Activated CD4-positive, alpha-beta T cell treated with anti-CD3 and anti-CD28 coated beads for 4 hours (primary cell): ENCODE results near the gene GOLGA7B.
"Not testable (repeated sequence)": the region's sequence is repeated elsewhere in the genome, so short reads cannot be mapped to it uniquely, and the experiment has no call there.

Source experiments
- DNase-seq, 2 donors: peaks; one replicate each; pipeline ENCODE4 v3.0.0-alpha.2; 2020

Gene GOLGA7B

GRCh38 chr10:97836446-97836845, 13.2 kb upstream of the GOLGA7B start:
- DNase-seq = no peak

DNA sequence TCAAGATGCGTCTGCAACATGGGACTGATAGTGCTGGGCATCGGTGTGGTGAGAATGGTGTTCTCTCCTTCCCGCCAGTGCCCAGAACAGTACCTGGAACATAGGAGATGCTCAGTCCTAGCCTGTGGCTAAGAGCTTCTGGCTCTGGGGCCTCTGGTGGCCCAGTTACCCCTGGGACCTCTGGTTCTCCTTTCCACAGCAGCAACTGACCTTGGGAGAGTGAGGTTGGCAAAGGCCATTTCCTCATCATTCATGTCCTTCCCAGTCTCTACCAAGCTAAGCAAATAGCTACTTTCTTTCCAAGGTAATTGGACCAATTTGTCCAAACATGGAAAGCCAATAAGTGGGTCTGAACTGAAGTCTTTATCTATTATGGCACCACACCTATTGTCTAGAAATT, 11.6 kb upstream of the GOLGA7B start:
- no peak for DNase-seq

- not testable (repeated sequence) for DNase-seq
These were observed 8.5 kb upstream of the GOLGA7B start for GRCh38 chr10:97841166-97841565.

- DNase-seq = not testable (repeated sequence)
These were observed 7.5 kb upstream of the GOLGA7B start for GRCh38 chr10:97842114-97842513.

DNA sequence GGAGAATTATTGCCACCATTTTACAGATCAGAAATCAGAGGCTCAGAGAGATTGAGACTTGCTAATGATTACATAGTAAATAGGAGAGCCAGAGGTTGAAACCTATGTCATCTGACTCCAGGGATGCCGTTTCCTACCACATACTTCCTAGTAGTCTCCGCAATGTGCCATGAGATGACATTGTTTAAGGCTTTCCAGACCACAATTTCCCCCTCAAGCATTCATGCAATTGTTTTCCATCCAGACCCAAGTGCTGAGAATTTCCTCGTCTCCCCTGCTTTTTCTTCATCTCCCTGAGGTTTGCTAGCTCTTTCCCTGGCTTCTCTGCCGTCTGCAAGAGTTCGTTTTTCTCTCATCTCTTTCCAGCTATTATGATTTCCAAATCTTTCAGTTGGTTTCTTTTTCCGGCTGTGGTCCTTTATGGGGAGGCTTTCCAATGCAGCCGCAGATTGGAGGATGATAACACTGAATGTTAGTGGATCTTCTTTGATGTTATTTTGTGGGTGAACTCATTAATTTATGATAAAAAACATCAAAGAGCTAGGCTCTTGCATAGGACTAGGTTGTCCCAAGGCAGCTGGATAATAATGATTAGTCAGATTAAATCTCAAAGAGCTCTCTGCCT, 6.9 kb upstream of the GOLGA7B start:
- DNase-seq = no peak

GRCh38 chr10:97843281-97843671, 6.4 kb upstream of the GOLGA7B start:
- DNase-seq = no peak

GRCh38 chr10:97843972-97844371, 5.7 kb upstream of the GOLGA7B start:
- DNase-seq = not testable (repeated sequence)

- DNase-seq = no peak
These were observed 5.0 kb upstream of the GOLGA7B start for GRCh38 chr10:97844678-97845077.

DNA sequence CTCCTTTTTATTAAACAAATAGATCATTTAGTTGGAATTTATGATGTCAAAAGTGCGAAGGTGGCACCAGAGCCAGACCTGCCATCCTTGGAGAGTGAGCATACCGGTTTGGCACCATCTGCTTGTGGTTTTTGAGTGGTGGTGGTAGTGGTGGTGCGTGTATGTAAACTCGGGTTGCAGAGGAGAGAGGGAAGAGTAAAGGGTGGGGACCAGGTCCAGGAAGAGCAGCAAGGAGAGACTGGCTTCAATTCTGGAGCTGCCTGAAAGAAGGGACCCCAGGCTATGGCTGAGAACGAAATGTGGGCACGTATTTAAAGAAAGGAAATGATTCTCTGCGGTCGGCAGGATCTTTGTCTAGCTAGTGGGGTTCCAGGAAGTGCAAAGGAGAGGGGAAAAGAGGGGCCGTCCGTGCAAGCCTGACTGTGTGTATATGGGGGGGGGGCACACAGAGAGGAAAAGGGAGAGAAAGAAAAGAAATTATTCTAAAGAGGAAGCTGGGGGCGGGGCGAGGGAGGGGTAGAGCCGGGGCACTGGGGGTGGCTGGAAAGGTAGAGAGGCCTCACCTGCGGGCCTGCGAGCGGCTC, 448 bp upstream of the GOLGA7B start:
- peak in 1 of 2 donors; percentile 39 for DNase-seq

GRCh38 chr10:97850446-97850845, 803 bp downstream of the GOLGA7B start:
- DNase-seq = no peak

DNA sequence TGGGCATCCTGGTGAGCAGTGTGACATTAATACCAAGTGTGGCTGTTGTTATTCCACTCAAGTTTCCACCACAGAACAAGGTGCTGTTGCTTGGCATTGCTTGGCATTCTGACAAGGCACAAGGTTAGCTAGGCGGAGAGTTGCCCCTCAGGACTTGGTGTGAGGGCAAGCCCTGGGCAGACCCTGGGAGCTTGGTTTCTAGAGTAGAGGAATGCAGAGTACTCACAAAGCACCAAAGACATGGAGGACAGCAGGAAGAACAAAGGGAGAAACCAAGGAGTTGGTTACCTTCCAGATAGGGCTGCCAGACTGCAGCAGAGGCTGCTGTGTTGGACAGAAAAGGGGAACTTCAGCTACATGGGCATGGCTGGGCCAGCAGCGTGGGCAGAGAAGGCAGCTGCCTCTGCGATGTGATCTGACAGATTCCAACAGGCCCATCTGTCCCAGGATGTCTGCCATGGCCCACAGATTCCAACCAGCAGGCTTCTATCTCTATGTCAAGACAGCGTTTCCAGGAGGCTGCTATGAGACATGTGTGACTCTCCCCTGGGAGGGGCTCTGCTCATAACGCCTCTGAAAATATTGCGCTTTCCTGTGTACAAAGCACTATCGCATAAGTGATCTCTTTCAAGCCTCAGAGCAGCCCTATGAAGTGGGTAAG, 1.8 kb downstream of the GOLGA7B start:
- peak; percentile 16 to 29 for DNase-seq

DNA sequence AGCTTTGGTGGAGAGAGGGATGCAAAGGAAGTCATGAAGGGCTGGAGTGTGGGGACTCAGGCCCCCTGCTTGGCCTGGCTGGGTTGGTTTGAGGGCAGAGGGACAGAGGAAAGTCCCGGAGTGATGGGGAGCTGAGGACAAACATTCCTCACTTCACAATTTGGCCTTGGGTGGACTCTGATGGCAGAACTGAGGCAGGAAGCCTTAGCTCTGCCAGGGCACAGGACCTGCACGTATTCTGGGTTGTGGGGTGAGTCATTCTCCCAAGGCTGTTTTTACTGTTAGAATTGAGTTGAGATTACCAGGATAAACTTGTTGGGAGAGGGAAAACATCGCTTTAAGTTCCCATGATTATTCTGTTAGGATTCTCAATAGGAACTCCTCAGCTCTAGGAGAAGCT, 2.6 kb downstream of the GOLGA7B start:
- no peak for DNase-seq

DNA sequence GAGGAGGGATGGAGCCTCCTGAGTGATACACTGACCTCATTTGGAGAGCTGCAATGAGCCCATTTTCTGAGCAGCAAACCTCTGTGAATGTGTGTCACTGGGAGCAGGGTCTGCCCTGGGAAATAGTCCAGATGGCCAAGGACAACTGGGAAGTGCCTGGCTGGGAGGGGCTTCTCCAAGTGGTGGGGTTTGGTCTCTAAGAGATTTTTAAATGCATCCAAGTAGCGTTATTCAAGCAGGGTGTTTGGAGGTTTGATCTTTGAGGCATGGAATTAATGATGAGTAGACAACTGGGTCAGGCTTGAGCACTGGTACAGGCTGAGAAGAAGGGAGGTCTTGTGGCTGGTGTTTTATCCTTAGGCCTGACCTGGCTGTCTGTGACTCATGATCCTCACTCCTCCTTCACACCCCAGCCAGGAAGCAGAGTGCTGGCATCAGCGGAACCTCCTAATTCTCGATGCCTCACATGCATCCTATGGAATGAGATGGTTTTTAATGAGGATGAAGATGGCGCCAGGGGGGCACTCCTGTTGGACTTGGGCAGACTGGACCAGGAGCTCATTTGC, 3.3 kb downstream of the GOLGA7B start:
- DNase-seq = no peak

- DNase-seq = no peak
These were observed 5.1 kb downstream of the GOLGA7B start for GRCh38 chr10:97854743-97855142.

DNA sequence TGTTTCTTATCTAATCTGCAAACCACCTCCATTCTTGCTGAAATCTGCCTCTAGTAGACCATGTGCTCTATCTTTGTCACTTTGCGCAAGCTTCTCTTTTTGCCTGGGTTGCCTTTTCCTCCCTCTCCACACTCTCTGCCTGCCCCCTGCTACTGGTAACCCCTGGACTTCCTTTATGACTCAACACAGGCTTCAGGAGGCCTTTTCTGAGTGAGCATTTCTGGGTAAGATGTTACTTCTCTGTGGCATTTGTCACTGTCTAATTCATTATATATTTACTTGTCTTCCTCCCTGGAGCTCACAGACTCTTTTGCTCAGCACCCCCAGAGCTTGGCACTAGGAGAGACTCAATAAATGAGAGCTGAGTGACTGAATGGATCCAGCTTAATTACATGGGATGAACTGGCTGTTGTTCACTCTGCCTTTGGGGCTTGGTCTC, 8.4 kb downstream of the GOLGA7B start:
- DNase-seq = no peak

DNA sequence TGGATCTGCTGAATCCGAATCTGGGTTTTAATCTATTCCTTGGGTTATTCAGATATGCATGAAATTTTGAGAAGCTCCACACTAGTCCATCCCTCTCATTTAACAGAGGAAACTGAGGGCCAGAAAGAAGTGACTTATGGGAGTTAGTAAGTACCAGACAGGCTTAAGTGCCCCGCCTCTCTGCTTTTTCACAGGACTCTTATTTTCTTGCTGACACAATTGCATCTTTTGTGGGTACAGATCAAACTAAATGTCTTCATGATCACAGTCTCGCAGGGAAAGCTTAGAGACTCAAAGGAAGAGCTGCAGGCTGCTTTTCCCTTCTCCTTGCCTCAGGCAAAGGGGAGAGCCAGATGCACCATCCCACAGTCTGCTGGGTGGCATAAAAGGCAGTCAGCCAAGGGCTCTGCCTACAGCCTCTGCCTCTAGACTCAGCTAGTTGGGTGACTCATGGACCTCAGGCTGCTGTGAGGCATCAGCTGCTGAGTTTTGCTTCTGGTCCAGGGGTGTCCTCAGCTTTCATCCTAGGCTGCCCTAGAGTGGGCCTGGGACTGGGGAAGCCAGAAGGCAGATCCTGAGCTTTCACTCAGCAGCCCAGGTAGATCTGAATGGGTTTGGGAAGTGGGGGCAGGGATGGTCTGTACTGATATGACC, 11.6 kb downstream of the GOLGA7B start:
- no peak for DNase-seq

GRCh38 chr10:97861924-97862323, 12.3 kb downstream of the GOLGA7B start:
- no peak for DNase-seq

DNA sequence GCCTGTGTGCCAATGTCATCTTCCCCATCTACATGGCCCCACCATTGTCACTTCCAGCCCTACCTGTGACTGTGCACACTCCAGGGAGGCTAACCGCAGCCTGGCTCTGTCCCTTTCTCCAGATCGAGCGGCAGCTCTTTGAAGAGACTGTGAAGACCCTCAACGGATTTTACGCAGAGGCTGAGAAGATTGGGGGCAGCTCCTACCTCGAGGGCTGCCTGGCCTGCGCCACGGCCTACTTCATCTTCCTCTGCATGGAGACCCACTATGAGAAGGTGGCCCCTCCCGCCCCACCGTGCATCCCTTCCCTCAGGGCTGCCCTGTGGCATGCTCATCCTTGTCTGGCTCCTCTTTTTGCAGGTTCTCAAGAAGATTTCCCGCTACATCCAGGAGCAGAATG, 14.2 kb downstream of the GOLGA7B start:
- no peak for DNase-seq

- DNase-seq = no peak
These were observed 15.8 kb downstream of the GOLGA7B start for GRCh38 chr10:97865488-97865887.

- DNase-seq = no peak
These were observed 17.0 kb downstream of the GOLGA7B start for GRCh38 chr10:97866524-97867219.

DNA sequence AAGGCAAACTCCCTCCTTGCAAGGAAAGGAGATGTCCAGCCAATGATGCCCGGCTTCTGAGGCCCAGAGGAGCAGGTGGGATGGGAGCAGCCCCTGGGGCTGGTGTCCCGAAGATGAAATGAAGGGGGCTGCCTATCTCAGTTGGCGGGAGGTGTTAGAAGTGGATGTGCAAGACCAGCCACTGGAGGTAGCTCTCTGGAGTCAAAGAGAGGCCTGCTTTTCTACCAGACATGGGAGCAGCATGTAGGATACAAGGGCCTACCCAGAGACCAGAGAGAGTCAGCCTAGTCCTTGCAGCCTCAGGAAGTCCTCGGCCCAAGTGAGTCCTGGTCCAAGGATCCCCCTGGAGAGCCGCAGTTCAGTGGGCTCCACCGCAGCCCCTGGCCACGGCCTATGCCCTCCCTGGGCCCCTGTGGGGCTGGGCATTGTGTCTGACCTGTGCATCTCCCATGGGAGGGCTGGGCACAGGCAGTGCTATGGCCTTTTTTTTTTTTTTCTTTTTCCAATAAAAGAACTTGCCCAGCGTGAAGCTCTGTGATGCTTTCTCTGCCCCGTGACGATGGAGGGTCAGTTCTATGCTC, 17.7 kb downstream of the GOLGA7B start:
- DNase-seq = no peak

DNA sequence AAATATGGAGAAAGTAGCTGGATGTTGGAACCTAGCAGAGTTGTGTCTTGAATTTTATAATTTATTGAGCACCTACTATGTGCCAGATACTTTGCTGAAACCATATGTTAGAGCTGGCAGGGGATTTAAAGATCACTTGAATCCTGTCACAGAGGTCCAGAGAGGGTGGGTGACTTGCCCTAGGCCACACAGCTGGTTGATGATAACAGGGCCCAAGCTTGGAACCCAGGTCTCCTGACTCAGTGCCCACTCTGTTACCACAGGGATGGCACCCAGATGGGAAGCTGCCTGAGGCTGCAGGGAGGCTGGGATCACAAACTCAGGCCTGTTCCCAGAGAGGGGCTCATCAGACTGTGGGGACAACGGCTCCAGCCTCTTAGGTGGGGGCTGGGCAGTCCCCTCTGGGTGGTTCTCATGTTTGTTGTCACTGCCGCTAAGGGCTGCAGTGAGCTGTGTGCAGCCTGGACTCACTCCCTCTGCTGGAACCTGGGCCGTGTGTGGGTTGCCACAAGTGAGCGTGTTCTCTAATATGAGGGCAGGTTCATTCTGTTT, 18.6 kb downstream of the GOLGA7B start:
- no peak for DNase-seq
